Stimulated activated CD4-positive, alpha-beta T cell treated with anti-CD3 and anti-CD28 coated beads, Interleukin-4, amount 100 ng/mL, for 24 hours (primary cell): ENCODE measurements around the gene TRAPPC10.

ENCODE experiments used
- DNase-seq: peaks from one replicate; pipeline ENCODE4 v3.0.0-alpha.2; 2020

Gene TRAPPC10

GRCh38 chr21:44011579-44012473, at the start of gene TRAPPC10:
TRAPPC10 (plus strand) TSS chr21:44012309; CDS start chr21:44012494, 185 bp downstream.
- DNase-seq, result peak; percentile 81

GRCh38 chr21:43965911-43966585, 46.1 kb upstream of the TRAPPC10 start:
- no peak for DNase-seq

- DNase-seq, result no peak
Measured at GRCh38 chr21:43966946-43967512, 45.1 kb upstream of the TRAPPC10 start.

GRCh38 chr21:43967981-43968380, 44.1 kb upstream of the TRAPPC10 start:
- no peak for DNase-seq

- DNase-seq, result no peak
Measured at GRCh38 chr21:43968410-43969114, 43.5 kb upstream of the TRAPPC10 start.

GRCh38 chr21:43969115-43969444, 43.0 kb upstream of the TRAPPC10 start:
- DNase-seq, result no peak

GRCh38 chr21:43970551-43970950, 41.6 kb upstream of the TRAPPC10 start:
- DNase-seq, result no peak

- DNase-seq, result no peak
Measured at GRCh38 chr21:43971201-43971991, 40.7 kb upstream of the TRAPPC10 start.

GRCh38 chr21:43971992-43972255, 40.2 kb upstream of the TRAPPC10 start:
- DNase-seq, result no peak

GRCh38 chr21:43972850-43973633, 39.1 kb upstream of the TRAPPC10 start:
- DNase-seq, result no peak

GRCh38 chr21:43973634-43973955, 38.5 kb upstream of the TRAPPC10 start:
- no peak for DNase-seq

GRCh38 chr21:43974791-43975468, 37.2 kb upstream of the TRAPPC10 start:
- DNase-seq, result no peak

GRCh38 chr21:43975469-43976098, 36.5 kb upstream of the TRAPPC10 start:
- DNase-seq, result peak; percentile 85

GRCh38 chr21:43976661-43977060, 35.4 kb upstream of the TRAPPC10 start:
- DNase-seq, result no peak

- DNase-seq, result no peak
Measured at GRCh38 chr21:43978060-43978459, 34.0 kb upstream of the TRAPPC10 start.

- no peak for DNase-seq
Measured at GRCh38 chr21:43979654-43980053, 32.5 kb upstream of the TRAPPC10 start.

GRCh38 chr21:43981151-43981870, 30.8 kb upstream of the TRAPPC10 start:
- DNase-seq, result no peak

GRCh38 chr21:43981871-43982210, 30.3 kb upstream of the TRAPPC10 start:
- no peak for DNase-seq

- DNase-seq, result no peak
Measured at GRCh38 chr21:43982489-43983078, 29.5 kb upstream of the TRAPPC10 start.

GRCh38 chr21:43983390-43983789, 28.7 kb upstream of the TRAPPC10 start:
- no peak for DNase-seq
